ENCODE measurements around the gene HS1BP3.

The HS1BP3 gene

GRCh38 chr2:20596193-20596972, 54.5 kb downstream of the HS1BP3 start:
- no peak for DNase-seq

- DNase-seq: no peak
Measured at GRCh38 chr2:20595439-20596192, 55.3 kb downstream of the HS1BP3 start.

- DNase-seq: no peak
Measured at GRCh38 chr2:20594957-20595356, 55.9 kb downstream of the HS1BP3 start.

- DNase-seq: no peak
Measured at GRCh38 chr2:20594048-20594750, 56.7 kb downstream of the HS1BP3 start.

GRCh38 chr2:20593072-20594034, 57.5 kb downstream of the HS1BP3 start:
- no peak for DNase-seq

GRCh38 chr2:20592106-20593071, 58.5 kb downstream of the HS1BP3 start:
- no peak for DNase-seq

- no peak for DNase-seq
Measured at GRCh38 chr2:20590704-20591515, 60.0 kb downstream of the HS1BP3 start.

GRCh38 chr2:20589975-20590703, 60.8 kb downstream of the HS1BP3 start:
- no peak for DNase-seq

GRCh38 chr2:20588918-20589871, 61.7 kb downstream of the HS1BP3 start:
- no peak for DNase-seq

GRCh38 chr2:20585710-20586594, 64.9 kb downstream of the HS1BP3 start:
- no peak for DNase-seq

GRCh38 chr2:20585359-20585709, 65.6 kb downstream of the HS1BP3 start:
- DNase-seq: no peak

GRCh38 chr2:20584399-20585358, 66.2 kb downstream of the HS1BP3 start:
- no peak for DNase-seq

- no peak for DNase-seq
Measured at GRCh38 chr2:20584045-20584398, 66.9 kb downstream of the HS1BP3 start.

GRCh38 chr2:20583425-20583881, 67.4 kb downstream of the HS1BP3 start:
- no peak for DNase-seq

GRCh38 chr2:20582600-20583221, 68.2 kb downstream of the HS1BP3 start:
- no peak for DNase-seq
